GM23248 (cell line): ENCODE measurements around the gene CD300E. TPM values are rescaled to one million over a fixed set of nuclear protein-coding genes. Genes with fewer than 3 reads are reported as not detected.

ENCODE experiments used
- DNase-seq: peaks from one replicate; pipeline ENCODE4 v3.0.0-alpha.2; 2015
- H2AFZ ChIP-seq: fragments of 200-600 bp; sonication (generic); 2 replicates; pipeline ENCODE4 v1.6.1; 2016; ENCODE audit warnings: antibody characterized with exemption
- H3F3A ChIP-seq: fragments of 200-600 bp; sonication (generic); 2 replicates; pipeline ENCODE4 v1.6.1; 2016; ENCODE audit warnings: mild to moderate bottlenecking, antibody characterized with exemption, mixed run types; ENCODE audit not compliant: insufficient read depth
- H3K27ac ChIP-seq: fragments of 200-600 bp; sonication (generic); 2 replicates; pipeline ENCODE4 v1.5.1; 2016; ENCODE audit warnings: mild to moderate bottlenecking
- H3K27me3 ChIP-seq: fragments of 200-600 bp; sonication (generic); replicated peaks from 2 replicates; pipeline ENCODE4 v1.6.1; 2016; ENCODE audit warnings: mild to moderate bottlenecking; ENCODE audit not compliant: insufficient read depth
- H3K36me3 ChIP-seq: fragments of 200-600 bp; sonication (generic); 2 replicates; pipeline ENCODE4 v1.6.1; 2016; ENCODE audit warnings: low read depth, mild to moderate bottlenecking
- H3K4me1 ChIP-seq: fragments of 200-600 bp; sonication (generic); 2 replicates; pipeline ENCODE4 v1.6.1; 2016; ENCODE audit warnings: mild to moderate bottlenecking; ENCODE audit not compliant: insufficient read depth
- H3K4me2 ChIP-seq: fragments of 200-600 bp; sonication (generic); one replicate; pipeline ENCODE4 v1.6.1; 2016; ENCODE audit warnings: mild to moderate bottlenecking; ENCODE audit not compliant: unreplicated experiment
- H3K4me3 ChIP-seq: fragments of 200-600 bp; sonication (generic); 2 replicates; pipeline ENCODE4 v1.5.1; 2016; ENCODE audit warnings: mild to moderate bottlenecking
- H3K79me2 ChIP-seq: fragments of 200-600 bp; sonication (generic); 2 replicates; pipeline ENCODE4 v1.6.1; 2016; ENCODE audit warnings: mild to moderate bottlenecking; ENCODE audit not compliant: insufficient read depth
- H3K9ac ChIP-seq: fragments of 200-600 bp; sonication (generic); 2 replicates; pipeline ENCODE4 v1.6.1; 2016; ENCODE audit warnings: mild to moderate bottlenecking
- H3K9me2 ChIP-seq: fragments of 200-600 bp; sonication (generic); 2 replicates; pipeline ENCODE4 v1.6.1; 2016; ENCODE audit warnings: mixed run types, mild to moderate bottlenecking, moderate library complexity; ENCODE audit not compliant: insufficient read depth
- H3K9me3 ChIP-seq: fragments of 200-600 bp; sonication (generic); one replicate; pipeline ENCODE4 v1.6.1; 2017; ENCODE audit warnings: low read depth
- H4K20me1 ChIP-seq: fragments of 200-600 bp; sonication (generic); 2 replicates; pipeline ENCODE4 v1.6.0; 2016; ENCODE audit not compliant: insufficient read depth
- EZH2 ChIP-seq: fragments of 200-600 bp; sonication (generic); IDR thresholded peaks from 2 replicates; pipeline ENCODE4 v1.6.1; 2018; ENCODE audit warnings: antibody characterized with exemption, mild to moderate bottlenecking; ENCODE audit not compliant: insufficient read depth, poor library complexity, severe bottlenecking
- EZH2phosphoT487 ChIP-seq: fragments of 200-600 bp; sonication (generic); IDR thresholded peaks from 2 replicates; pipeline ENCODE4 v1.6.1; 2018; ENCODE audit warnings: antibody characterized with exemption, moderate library complexity, mild to moderate bottlenecking, low read depth; ENCODE audit not compliant: insufficient read depth
- WGBS, 2 experiments: methylation state at CpG; one replicate each; pipeline ENCODE4 v1.1.6; 2015 to 2017; ENCODE audit warnings: low lambda C conversion rate in 2 of 2, low coverage in 1 of 2; ENCODE audit errors: missing lambda C conversion rate in 2 of 2; 5-methylcytosine and 5-hydroxymethylcytosine counted together
- in situ Hi-C: fragments of 300-500 bp; cut with MboI; formaldehyde crosslinking; loops from 2 replicates; pipeline ENCODE4 v1.15.0; 2020
- polyA plus RNA-seq: library from polyadenylated mRNA; unstranded; fragments of >200 nt; fragmentation: Nextera tagmentation; extraction: Ambion mirVana; gene quantifications from 2 replicates; pipeline ENCODE4 v1.2.1, GENCODE V29; 2016
- total RNA-seq: library from RNA; depleted of rRNA; stranded (reverse); fragments of >200 nt; shearing (Covaris generic); gene quantifications from 2 replicates; pipeline ENCODE4 v1.2.3, GENCODE V29; 2014

Gene CD300E
- total and polyA plus RNA-seq, 2 experiments from 2014 or later = not detected

DNA sequence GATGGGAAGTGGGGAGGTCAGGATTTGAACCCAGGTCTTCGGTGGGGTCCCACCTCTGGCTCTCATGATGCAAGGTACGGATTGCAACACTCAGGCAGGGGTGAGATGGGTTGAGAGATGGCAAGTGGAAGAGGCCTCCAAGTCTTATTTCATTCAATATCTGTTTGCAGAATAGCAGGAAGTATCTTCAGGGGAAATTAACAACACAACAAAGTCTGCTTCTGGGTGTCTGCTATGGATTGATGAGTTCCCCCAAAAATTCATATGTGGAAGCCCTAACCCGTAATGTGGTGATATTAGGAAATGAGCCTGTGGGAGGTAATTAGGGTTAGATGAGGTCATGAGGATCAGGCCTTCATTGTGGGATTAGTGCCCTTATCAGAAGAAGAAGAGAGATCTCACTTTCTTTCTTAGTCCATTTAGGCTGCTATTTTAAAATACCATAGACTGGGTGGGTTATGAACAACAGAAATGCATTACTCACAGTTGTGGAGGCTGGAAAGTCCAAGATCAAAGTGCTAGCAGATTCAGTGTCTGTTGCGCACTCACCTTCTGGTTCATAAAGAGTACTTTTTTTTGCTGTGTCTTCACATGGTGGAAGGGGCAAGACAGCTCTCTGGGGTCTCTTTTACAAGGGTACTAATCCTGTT lies 51.8 kb downstream of the CD300E start:
- Histone ChIP-seq H3K4me2 (no peak overlapping the region), H3K9me2 (no peaks in the 10 kb centered on the region), H2AFZ (no peak overlapping the region), H3K9me3 (no peaks in the 10 kb centered on the region), H3K27ac (no peak overlapping the region), H3K9ac (no peak overlapping the region), H3K4me1 (peaks cover 5% of the 10 kb centered on the region), H3F3A (peaks cover 4% of the 10 kb centered on the region; the same call in 1 of the 2 replicates), H3K27me3 (no peaks in the 10 kb centered on the region), H4K20me1 (no peaks in the 10 kb centered on the region), H3K36me3 (no peaks in the 10 kb centered on the region), H3K4me3 (no peak overlapping the region), H3K79me2 (no peaks in the 10 kb centered on the region)
- WGBS, 2 experiments = 42 to 62% methylated on average over 4 of the region's 4 CpGs
- TF ChIP-seq EZH2phosphoT487 = no peak
- no peak for TF ChIP-seq EZH2
- no peak for DNase-seq
- in situ Hi-C loops = no loop called here

GRCh38 chr17:74569020-74570003 lies 54.2 kb downstream of the CD300E start:
- Histone ChIP-seq H3K27me3 (0 out of 2 replicates have a peak, but pooled peaks cover 4% of the 10 kb centered on the region), H3K4me2 (peak overlapping the region; percentile 28), H4K20me1 (no peaks in the 10 kb centered on the region), H3K9me2 (no peaks in the 10 kb centered on the region), H2AFZ (no peak overlapping the region), H3K4me1 (peaks cover 5% of the 10 kb centered on the region), H3K4me3 (no peak overlapping the region), H3K9me3 (no peaks in the 10 kb centered on the region), H3K9ac (peak overlapping the region; percentile 55), H3F3A (peaks cover 4% of the 10 kb centered on the region; the same call in 1 of the 2 replicates), H3K27ac (peak overlapping the region; percentile 65), H3K79me2 (no peaks in the 10 kb centered on the region), H3K36me3 (no peaks in the 10 kb centered on the region)
- TF ChIP-seq EZH2phosphoT487 (no peak), EZH2 (no peak)
- DNase-seq = peak; percentile 98
- 41% methylated on average over 32 of the region's 32 CpGs for WGBS, 2 experiments
- in situ Hi-C loops = no loop called here

- H2AFZ ChIP-seq = no peak overlapping the region
- no peak overlapping the region for H3K9ac ChIP-seq
- no peak overlapping the region for H3K4me2 ChIP-seq
- in situ Hi-C loops = no loop called here
- H3K79me2 ChIP-seq = no peaks in the 10 kb centered on the region
- TF ChIP-seq EZH2 = no peak
- no peak for TF ChIP-seq EZH2phosphoT487
- H3K4me1 ChIP-seq = peaks cover 5% of the 10 kb centered on the region
- H3K9me2 ChIP-seq = no peaks in the 10 kb centered on the region
- H3F3A ChIP-seq = peaks cover 4% of the 10 kb centered on the region; the same call in 1 of the 2 replicates
- H3K36me3 ChIP-seq = no peaks in the 10 kb centered on the region
- no peaks in the 10 kb centered on the region for H4K20me1 ChIP-seq
- H3K27ac ChIP-seq = no peak overlapping the region
- no peaks in the 10 kb centered on the region for H3K9me3 ChIP-seq
- 57 to 86% methylated on average over 4 of the region's 4 CpGs for WGBS, 2 experiments
- 0 out of 2 replicates have a peak, but pooled peaks cover 4% of the 10 kb centered on the region for H3K27me3 ChIP-seq
- no peak for DNase-seq
- H3K4me3 ChIP-seq = no peak overlapping the region
Measured at GRCh38 chr17:74568106-74568873, 55.2 kb downstream of the CD300E start.

DNA sequence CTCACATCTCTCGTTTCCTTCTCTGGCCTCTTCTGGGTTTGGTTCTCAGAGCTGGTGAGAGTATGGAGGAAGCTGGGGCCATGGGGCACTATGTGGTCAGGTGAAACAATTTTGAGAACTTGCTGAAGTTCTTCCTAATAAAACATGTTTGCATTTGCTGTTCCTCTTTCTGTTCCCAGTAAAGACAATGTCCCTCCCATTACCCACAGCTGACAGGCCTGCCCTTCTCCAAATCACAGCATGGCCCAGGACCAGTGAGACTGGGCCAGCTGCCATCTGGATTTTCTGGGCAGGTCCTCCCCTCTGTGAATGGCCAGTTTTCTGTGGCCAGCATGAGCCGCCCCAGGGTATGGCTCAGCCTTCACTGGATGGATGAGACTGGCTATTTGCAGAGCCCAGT lies 56.1 kb downstream of the CD300E start, which contains the start of gene CD300H:
Gene CD300H (minus strand): TSS at position 113 of the 400 bp plus-strand sequence.
- in situ Hi-C loops = no loop called here
- H3K9me3 ChIP-seq = no peaks in the 10 kb centered on the region
- no peaks in the 10 kb centered on the region for H4K20me1 ChIP-seq
- 72 to 87% methylated on average over 2 of the region's 2 CpGs for WGBS, 2 experiments
- H3K4me1 ChIP-seq = peaks cover 5% of the 10 kb centered on the region
- no peaks in the 10 kb centered on the region for H3K79me2 ChIP-seq
- DNase-seq = no peak
- H3K4me3 ChIP-seq = no peak within 1 kb of the TSS
- H3K9me2 ChIP-seq = no peaks in the 10 kb centered on the region
- H3K36me3 ChIP-seq = no peaks in the 10 kb centered on the region
- TF ChIP-seq EZH2 (no peak), EZH2phosphoT487 (no peak)
- no peak within 1 kb of the TSS for H2AFZ ChIP-seq
- H3K9ac ChIP-seq = no peak within 1 kb of the TSS
- 0 out of 2 replicates have a peak, but pooled peaks cover 4% of the 10 kb centered on the region for H3K27me3 ChIP-seq
- H3K4me2 ChIP-seq = no peak within 1 kb of the TSS
- peaks cover 4% of the 10 kb centered on the region; the same call in 1 of the 2 replicates for H3F3A ChIP-seq
- no peak within 1 kb of the TSS for H3K27ac ChIP-seq
